OCI-LY3 (cell line): ENCODE data around the gene WDR91.

Source experiments
- CTCF ChIP-seq: fragments of 200-600, 300-600 bp; sonication (generic); IDR thresholded peaks from 2 replicates; pipeline ENCODE4 v1.5.1; 2014; ENCODE audit warnings: antibody characterized with exemption, low read length, low read depth
- EZH2phosphoT487 ChIP-seq: fragments of 200-600 bp; shearing (Covaris generic); IDR thresholded peaks from 2 replicates; pipeline ENCODE4 v1.6.1; 2018; ENCODE audit warnings: antibody characterized with exemption, mixed run types, low read depth

- TF ChIP-seq EZH2phosphoT487: no peak
- no peak for TF ChIP-seq CTCF
Observed at GRCh38 chr7:135259702-135260101, 48.4 kb upstream of the WDR91 start.
